Measurements from ENCODE around the gene RCBTB1.

Gene RCBTB1

DNA sequence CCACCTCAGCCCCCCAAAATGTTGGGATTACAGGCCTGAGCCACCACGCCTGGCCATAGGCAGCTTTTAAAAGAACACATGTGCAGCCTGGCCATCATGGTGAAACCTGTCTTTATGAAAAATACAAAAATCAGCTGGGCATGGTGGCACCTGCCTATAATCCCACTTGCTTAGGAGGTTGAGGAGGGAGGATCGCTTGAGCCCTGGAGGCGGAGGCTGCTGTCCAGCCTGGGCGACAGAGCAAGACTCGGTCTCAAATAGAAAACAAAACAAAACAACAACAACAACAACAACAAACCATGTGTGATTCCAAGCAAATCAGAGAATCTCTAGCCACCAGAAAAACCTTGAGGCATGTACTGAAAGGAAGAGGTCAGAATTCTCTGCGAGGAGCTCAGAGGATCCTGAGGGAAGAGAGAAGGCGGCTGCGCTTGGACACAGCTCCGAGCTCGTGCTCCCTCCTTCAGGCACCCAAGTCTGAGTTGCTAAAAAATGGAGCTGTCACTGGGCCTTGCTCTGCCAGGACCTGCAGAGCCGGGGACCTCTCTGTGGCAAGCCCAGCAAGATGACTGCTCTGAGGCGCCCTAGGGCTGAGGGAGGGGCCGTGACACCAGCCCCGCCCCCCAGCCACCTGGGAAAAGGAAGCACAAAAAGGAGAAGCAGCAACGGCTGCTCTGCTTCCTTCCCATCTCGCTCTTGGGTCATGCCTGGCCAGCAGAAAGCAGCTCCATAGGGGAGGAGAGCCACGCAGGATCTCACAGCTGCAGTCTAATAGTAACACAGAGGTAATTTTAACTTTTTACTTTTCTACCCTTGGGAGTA, 42.7 kb upstream of the RCBTB1 start, which contains the start of gene ARL11:
TSS of gene ARL11 (plus strand) at position 677 of the 822 bp plus-strand sequence. CDS start 1,941 bp downstream, outside the sequence.
- H3K9ac ChIP-seq (ENCODE audit: insufficient read length, low read depth) = no peak within 1 kb of the TSS
- no peaks in the 10 kb centered on the region for H3K4me1 ChIP-seq (ENCODE audit: insufficient read depth, insufficient read length)
- DNase-seq (ENCODE audit: low read depth, low spot score) = no peak
- H3K27me3 ChIP-seq (ENCODE audit: insufficient read depth, insufficient read length) = no peaks in the 10 kb centered on the region
- no peaks in the 10 kb centered on the region for H3K36me3 ChIP-seq (ENCODE audit: insufficient read depth, insufficient read length, low read length)
- no peak for TF ChIP-seq SUZ12 (IDR thresholded peaks at IDR 0.05; ENCODE audit: extremely low read depth, insufficient read depth, insufficient read length)
- no peak for TF ChIP-seq YY1 (IDR thresholded peaks at IDR 0.05; ENCODE audit: insufficient read depth, insufficient read length)
- no peak for TF ChIP-seq ZNF274 (IDR thresholded peaks at IDR 0.05; ENCODE audit: low read depth, low read length)
- no peak within 1 kb of the TSS for H3K4me3 ChIP-seq (ENCODE audit: insufficient read length, low read depth)
- H3K9me3 ChIP-seq (ENCODE audit: insufficient read depth, low read length) = no peaks in the 10 kb centered on the region

DNA sequence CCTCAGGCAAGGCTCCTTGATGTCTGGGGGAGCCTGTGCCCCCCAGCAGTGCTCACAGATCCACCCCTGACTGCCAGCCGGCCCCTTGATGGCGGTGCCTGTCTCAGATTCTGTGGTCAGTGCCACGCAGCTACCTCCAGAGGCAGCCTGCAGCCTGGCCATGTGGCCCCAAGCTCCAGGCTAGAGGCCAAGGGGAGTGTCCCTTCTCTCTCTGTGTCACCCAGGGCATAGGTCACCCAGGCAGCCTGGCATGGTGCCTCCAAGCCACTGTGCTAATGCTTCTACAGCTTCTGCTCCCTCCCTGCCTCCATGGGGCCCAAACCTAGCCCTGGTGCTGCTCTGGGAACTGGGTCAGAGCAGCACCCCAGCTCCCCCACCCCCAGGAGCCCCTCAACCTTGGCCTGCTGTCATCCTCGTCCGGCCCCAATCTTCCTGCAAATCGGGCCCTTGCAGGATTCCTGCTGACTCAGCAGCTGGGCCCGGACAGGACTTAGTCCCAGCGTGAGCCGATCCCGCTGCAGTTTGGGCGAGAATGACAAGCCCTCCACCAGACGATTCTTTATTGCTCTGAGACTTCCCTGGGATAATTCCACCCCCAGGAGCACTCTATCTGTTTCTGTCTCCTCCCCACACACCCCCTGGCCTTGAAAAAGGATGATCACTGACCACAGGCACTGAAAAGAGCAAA, 40.2 kb upstream of the RCBTB1 start:
- H3K27me3 ChIP-seq (ENCODE audit: insufficient read depth, insufficient read length) = no peaks in the 10 kb centered on the region
- H3K9me3 ChIP-seq (ENCODE audit: insufficient read depth, low read length) = no peaks in the 10 kb centered on the region
- H3K4me1 ChIP-seq (ENCODE audit: insufficient read depth, insufficient read length) = no peaks in the 10 kb centered on the region
- TF ChIP-seq SUZ12 (IDR thresholded peaks at IDR 0.05; ENCODE audit: extremely low read depth, insufficient read depth, insufficient read length) = no peak
- no peak for TF ChIP-seq YY1 (IDR thresholded peaks at IDR 0.05; ENCODE audit: insufficient read depth, insufficient read length)
- TF ChIP-seq ZNF274 (IDR thresholded peaks at IDR 0.05; ENCODE audit: low read depth, low read length) = no peak
- DNase-seq (ENCODE audit: low read depth, low spot score) = no peak
- H3K9ac ChIP-seq (ENCODE audit: insufficient read length, low read depth) = no peak overlapping the region
- H3K4me3 ChIP-seq (ENCODE audit: insufficient read length, low read depth) = no peak overlapping the region
- no peaks in the 10 kb centered on the region for H3K36me3 ChIP-seq (ENCODE audit: insufficient read depth, insufficient read length, low read length)

- Histone ChIP-seq H3K4me1 (ENCODE audit: insufficient read depth, insufficient read length) (no peaks in the 10 kb centered on the region), H3K36me3 (ENCODE audit: insufficient read depth, insufficient read length, low read length) (no peaks in the 10 kb centered on the region), H3K4me3 (ENCODE audit: insufficient read length, low read depth) (no peak overlapping the region), H3K27me3 (ENCODE audit: insufficient read depth, insufficient read length) (no peaks in the 10 kb centered on the region), H3K9me3 (ENCODE audit: insufficient read depth, low read length) (no peaks in the 10 kb centered on the region), H3K9ac (ENCODE audit: insufficient read length, low read depth) (no peak overlapping the region)
- DNase-seq (ENCODE audit: low read depth, low spot score) = no peak
- TF ChIP-seq ZNF274 (IDR thresholded peaks at IDR 0.05; ENCODE audit: low read depth, low read length) (no peak), SUZ12 (IDR thresholded peaks at IDR 0.05; ENCODE audit: extremely low read depth, insufficient read depth, insufficient read length) (no peak), YY1 (IDR thresholded peaks at IDR 0.05; ENCODE audit: insufficient read depth, insufficient read length) (no peak)
These were observed 38.9 kb upstream of the RCBTB1 start for GRCh38 chr13:49624229-49624628.

- H3K4me3 ChIP-seq (ENCODE audit: insufficient read length, low read depth) = no peak overlapping the region
These were observed 37.0 kb upstream of the RCBTB1 start for GRCh38 chr13:49622174-49622946.

DNA sequence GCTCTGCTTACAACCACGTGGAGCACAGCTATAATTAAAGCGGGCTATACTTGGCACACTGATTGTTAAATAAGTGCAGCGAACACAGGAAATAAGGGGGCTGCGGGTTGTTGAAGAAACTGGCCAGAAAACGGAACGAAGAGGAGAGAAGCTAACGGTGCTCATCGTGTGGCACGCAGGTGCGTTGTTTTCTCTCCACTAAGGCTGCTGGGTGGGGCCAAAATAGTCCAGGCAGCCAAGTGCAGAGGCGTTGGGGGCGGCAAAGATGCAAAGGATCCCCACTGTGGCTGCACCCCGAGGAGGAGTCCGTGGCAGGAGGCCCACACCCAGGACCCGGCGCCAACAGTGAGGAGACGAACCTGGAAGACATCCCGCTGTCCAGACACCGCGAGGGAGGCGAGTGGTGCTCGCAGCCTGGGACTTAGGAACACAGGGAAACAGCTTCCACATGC, 34.8 kb upstream of the RCBTB1 start:
- H3K27me3 ChIP-seq (ENCODE audit: insufficient read depth, insufficient read length) = no peaks in the 10 kb centered on the region
- TF ChIP-seq YY1 (IDR thresholded peaks at IDR 0.05; ENCODE audit: insufficient read depth, insufficient read length) (no peak), SUZ12 (IDR thresholded peaks at IDR 0.05; ENCODE audit: extremely low read depth, insufficient read depth, insufficient read length) (no peak), ZNF274 (IDR thresholded peaks at IDR 0.05; ENCODE audit: low read depth, low read length) (no peak)
- no peak overlapping the region for H3K4me3 ChIP-seq (ENCODE audit: insufficient read length, low read depth)
- no peak for DNase-seq (ENCODE audit: low read depth, low spot score)
- no peak overlapping the region for H3K9ac ChIP-seq (ENCODE audit: insufficient read length, low read depth)
- no peaks in the 10 kb centered on the region for H3K36me3 ChIP-seq (ENCODE audit: insufficient read depth, insufficient read length, low read length)
- H3K9me3 ChIP-seq (ENCODE audit: insufficient read depth, low read length) = no peaks in the 10 kb centered on the region
- H3K4me1 ChIP-seq (ENCODE audit: insufficient read depth, insufficient read length) = no peaks in the 10 kb centered on the region

More at GRCh38 chr13:49622174-49622946, 37.0 kb upstream of the RCBTB1 start:
- H3K36me3 ChIP-seq (ENCODE audit: insufficient read depth, insufficient read length, low read length) = no peaks in the 10 kb centered on the region
- no peak for DNase-seq (ENCODE audit: low read depth, low spot score)
- no peaks in the 10 kb centered on the region for H3K4me1 ChIP-seq (ENCODE audit: insufficient read depth, insufficient read length)
- no peak for TF ChIP-seq ZNF274 (IDR thresholded peaks at IDR 0.05; ENCODE audit: low read depth, low read length)
- TF ChIP-seq YY1 (IDR thresholded peaks at IDR 0.05; ENCODE audit: insufficient read depth, insufficient read length) = no peak
- TF ChIP-seq SUZ12 (IDR thresholded peaks at IDR 0.05; ENCODE audit: extremely low read depth, insufficient read depth, insufficient read length) = no peak
- H3K27me3 ChIP-seq (ENCODE audit: insufficient read depth, insufficient read length) = no peaks in the 10 kb centered on the region
- H3K9ac ChIP-seq (ENCODE audit: insufficient read length, low read depth) = no peak overlapping the region
- no peaks in the 10 kb centered on the region for H3K9me3 ChIP-seq (ENCODE audit: insufficient read depth, low read length)

GRCh38 chr13:49616676-49617065, 31.3 kb upstream of the RCBTB1 start:
- no peak overlapping the region for H3K4me3 ChIP-seq (ENCODE audit: insufficient read length, low read depth)
- no peak overlapping the region for H3K9ac ChIP-seq (ENCODE audit: insufficient read length, low read depth)
- TF ChIP-seq YY1 (IDR thresholded peaks at IDR 0.05; ENCODE audit: insufficient read depth, insufficient read length) (no peak), SUZ12 (IDR thresholded peaks at IDR 0.05; ENCODE audit: extremely low read depth, insufficient read depth, insufficient read length) (no peak), ZNF274 (IDR thresholded peaks at IDR 0.05; ENCODE audit: low read depth, low read length) (no peak)
- H3K36me3 ChIP-seq (ENCODE audit: insufficient read depth, insufficient read length, low read length) = no peaks in the 10 kb centered on the region
- no peaks in the 10 kb centered on the region for H3K27me3 ChIP-seq (ENCODE audit: insufficient read depth, insufficient read length)
- no peaks in the 10 kb centered on the region for H3K4me1 ChIP-seq (ENCODE audit: insufficient read depth, insufficient read length)
- no peaks in the 10 kb centered on the region for H3K9me3 ChIP-seq (ENCODE audit: insufficient read depth, low read length)
- no peak for DNase-seq (ENCODE audit: low read depth, low spot score)
